HG03575 (cell line): Measurements from ENCODE around the gene PIM3.

Experiments used
- ATAC-seq: cut with Tn5 transposase; IDR thresholded peaks from one replicate; pipeline ENCODE4 v1.9.1; 2021; ENCODE audit not compliant: unreplicated experiment, insufficient number of reproducible peaks, low FRiP score; ENCODE audit errors: extremely low read depth

PIM3 gene

DNA sequence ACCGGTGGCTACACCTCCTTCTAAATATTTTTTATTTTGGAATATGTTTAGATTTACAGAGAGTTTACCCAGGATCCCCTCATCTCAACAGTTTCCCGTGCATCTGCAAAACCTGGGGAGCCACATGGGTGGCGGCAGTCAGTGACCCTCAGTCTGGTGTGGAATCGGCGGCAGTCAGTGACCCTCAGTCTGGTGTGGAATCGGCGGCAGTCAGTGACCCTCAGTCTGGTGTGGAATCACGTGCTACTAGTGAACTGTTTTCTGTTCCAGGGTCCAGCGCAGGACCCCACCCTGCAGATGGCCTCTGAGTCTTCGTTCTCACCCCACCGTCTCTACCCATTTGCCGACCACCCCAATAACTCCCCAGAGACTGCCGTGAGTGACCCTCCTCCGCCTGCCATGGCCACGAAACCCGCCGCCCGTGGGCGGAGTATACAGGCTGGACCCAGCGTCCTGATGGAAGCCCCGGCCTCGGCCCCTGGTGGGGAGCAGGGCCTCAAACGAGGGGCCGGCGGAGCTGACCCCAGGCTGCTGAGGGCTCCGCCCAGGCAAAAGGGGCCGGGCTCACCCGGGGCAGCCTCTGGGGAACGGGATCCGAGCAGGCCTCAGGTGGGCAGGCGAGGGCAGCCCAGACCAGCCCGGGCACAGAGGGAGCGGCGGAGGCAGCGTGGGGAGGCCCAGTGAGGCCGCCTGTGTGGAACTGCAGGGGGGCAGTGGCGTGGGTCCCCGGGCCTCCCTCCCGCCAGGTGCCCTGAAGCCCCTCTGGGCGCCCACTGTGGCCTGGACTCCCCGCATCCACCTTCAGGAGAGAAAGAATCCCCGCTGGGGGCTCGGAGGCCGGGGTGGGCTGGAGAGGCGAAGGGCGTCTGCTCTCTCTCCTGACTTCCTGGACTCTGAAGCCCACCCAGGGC is 49.4 kb downstream of the PIM3 start:
- no peak for ATAC-seq

DNA sequence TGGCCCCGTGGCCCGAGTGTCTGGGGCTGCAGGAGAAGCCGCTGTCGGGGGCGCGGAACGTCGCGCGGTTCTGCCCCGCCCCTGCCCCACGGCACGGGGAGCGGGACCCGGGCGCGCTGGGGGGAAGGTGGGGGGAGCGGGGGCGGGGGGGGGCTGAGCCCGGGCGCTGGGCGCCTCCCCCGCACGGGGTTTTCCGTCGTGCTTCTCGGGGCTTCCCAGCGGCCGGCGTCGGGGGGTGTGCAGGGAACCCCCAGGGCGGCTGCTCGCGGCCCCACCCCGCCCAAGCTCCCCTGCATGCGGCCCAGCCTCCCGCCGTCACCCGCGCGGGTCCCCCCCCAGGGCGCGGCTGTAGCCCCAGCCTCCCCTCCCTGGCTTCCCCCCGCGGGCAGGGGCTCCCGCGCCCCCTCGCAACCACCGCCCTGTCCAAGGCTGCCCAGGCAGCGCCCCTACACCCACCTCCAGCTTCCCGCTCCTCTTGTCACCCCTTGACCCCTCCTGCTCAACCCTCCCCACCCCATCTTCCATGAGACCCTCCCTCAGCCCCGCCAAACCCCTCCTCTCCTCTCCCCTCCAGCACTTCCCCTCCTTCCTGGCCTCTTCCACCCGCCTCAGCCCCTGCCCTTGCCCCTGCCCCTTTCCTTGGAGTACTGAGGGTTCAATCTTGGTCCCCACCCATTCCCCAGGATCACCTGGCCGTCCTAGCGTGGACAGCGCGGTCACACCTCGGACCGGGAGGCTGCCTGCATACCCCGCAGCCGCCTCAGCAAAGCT is 50.3 kb downstream of the PIM3 start:
- no peak for ATAC-seq

DNA sequence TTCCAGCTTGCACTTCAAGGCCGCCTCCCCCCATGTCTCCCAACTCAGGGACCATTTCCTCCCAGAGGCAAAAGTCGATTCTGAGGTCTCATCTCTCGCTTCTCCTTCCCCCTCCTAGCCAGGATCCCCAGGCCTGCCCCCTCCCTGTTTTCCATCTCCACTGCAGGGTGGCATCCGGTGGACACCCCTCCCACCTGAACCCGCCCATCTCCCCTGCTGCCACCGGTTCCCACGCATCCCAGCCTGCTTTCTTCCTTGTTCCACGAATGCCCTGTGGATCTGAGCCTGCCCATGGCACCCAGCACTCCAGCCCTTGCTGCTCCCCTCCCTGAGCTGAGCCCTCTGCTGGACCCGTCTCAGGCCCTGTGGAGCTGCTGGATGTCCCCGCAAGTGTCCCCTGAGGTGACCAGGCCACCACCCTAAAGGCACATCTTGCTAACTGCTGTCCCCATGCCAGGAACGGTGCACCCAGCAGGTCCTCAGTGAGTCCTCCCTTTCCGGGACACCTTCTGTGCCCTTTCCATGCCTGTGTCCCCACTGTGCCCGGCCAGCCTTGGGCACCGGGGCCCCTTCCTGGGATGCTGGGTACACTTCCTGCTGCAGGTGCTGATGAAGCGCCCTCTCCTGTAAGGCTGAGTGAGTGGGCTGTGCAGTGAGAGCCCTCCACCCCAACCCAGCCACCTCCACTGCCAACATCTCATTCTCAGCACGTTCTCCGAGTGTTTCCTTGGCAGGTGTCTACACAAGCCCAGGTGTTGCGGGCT is 51.1 kb downstream of the PIM3 start:
- no peak for ATAC-seq

DNA sequence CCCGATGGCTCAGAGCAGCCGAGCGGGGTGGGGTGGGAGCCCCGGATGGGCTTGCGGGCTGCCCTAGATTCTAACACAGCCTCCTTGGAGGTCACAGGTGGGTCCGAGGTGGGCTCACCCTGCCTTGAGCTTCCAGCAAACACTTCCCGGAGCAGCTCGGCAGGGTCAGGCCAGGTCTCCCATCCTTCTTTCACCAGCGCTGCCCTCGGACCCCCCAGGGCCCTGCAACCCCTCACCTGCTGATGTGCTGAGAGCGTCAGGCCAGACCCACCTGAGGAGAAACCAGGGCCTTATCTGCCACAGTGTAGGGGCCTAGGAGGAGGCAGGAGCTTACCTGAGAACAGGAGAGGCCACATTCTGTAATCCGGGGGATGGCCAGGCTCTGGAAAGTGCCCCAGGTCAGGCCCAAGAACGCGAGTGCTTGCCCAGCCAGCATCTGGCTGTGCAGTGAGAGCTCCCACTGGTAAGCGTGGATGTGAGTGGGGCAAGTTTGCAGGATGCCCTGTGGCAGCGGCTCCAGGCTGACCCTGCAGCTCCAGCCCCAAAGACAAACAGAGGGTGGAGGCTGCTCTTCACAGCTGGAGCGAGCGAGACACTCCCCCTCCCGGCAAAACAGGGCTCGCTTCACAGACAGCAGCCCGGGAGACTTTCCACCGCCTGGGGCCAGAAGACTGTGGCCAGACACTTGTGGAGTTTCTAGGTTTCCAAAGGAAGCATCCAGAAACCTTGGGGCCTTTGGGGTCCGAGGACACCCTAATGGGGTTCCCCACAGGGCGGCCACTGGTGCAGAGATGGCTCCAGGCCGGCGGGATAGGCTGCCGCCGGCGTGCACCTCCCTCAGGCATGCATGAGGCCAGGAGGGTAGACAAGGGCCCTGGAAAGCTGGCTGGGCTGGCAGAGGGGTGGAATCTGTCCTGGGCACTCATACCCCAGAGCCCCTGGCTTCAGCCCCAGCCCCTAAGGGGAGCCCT is 51.9 kb downstream of the PIM3 start, which contains the start of gene IL17REL:
Gene IL17REL (minus strand): TSS at position 555 of the 971 bp plus-strand sequence. CDS start 119 bp downstream, at position 436.
- ATAC-seq: no peak
